Measurements from ENCODE around the gene IGF2.

IGF2 gene

GRCh38 chr11:2169626-2170570 lies 30.7 kb upstream of the IGF2 start:
- no peak for DNase-seq (ENCODE audit: low read depth in 2 of 2)

- no peak for DNase-seq (ENCODE audit: low read depth in 2 of 2)
These were observed 29.8 kb upstream of the IGF2 start for GRCh38 chr11:2169005-2169378.

GRCh38 chr11:2168286-2169004 lies 29.3 kb upstream of the IGF2 start:
- no peak for DNase-seq (ENCODE audit: low read depth in 2 of 2)

GRCh38 chr11:2167141-2168045 lies 28.2 kb upstream of the IGF2 start:
- no peak for DNase-seq (ENCODE audit: low read depth in 2 of 2)

- DNase-seq (ENCODE audit: low read depth in 2 of 2), result no peak
These were observed 27.1 kb upstream of the IGF2 start for GRCh38 chr11:2166091-2166851.

GRCh38 chr11:2165571-2165970 lies 26.4 kb upstream of the IGF2 start:
- no peak for DNase-seq (ENCODE audit: low read depth in 2 of 2)

- DNase-seq (ENCODE audit: low read depth in 2 of 2), result no peak
These were observed 25.8 kb upstream of the IGF2 start for GRCh38 chr11:2164861-2165555.

GRCh38 chr11:2164081-2164480 lies 24.9 kb upstream of the IGF2 start:
- no peak for DNase-seq (ENCODE audit: low read depth in 2 of 2)

GRCh38 chr11:2163428-2163978 lies 24.3 kb upstream of the IGF2 start:
- DNase-seq (ENCODE audit: low read depth in 2 of 2), result no peak

GRCh38 chr11:2160736-2161259 lies 21.6 kb upstream of the IGF2 start, which contains the start of gene INS:
INS (minus strand) TSS chr11:2161209; CDS start chr11:2160971, 238 bp downstream.
- DNase-seq (ENCODE audit: low read depth in 2 of 2), result no peak

GRCh38 chr11:2159536-2160413 lies 20.6 kb upstream of the IGF2 start:
- no peak for DNase-seq (ENCODE audit: low read depth in 2 of 2)

GRCh38 chr11:2158966-2159365 lies 19.8 kb upstream of the IGF2 start:
- no peak for DNase-seq (ENCODE audit: low read depth in 2 of 2)

- no peak for DNase-seq (ENCODE audit: low read depth in 2 of 2)
These were observed 19.1 kb upstream of the IGF2 start for GRCh38 chr11:2158296-2158737.

GRCh38 chr11:2157294-2158040 lies 18.3 kb upstream of the IGF2 start:
- DNase-seq (ENCODE audit: low read depth in 2 of 2), result no peak

GRCh38 chr11:2156416-2157182 lies 17.4 kb upstream of the IGF2 start:
- no peak for DNase-seq (ENCODE audit: low read depth in 2 of 2)

GRCh38 chr11:2155511-2155910 lies 16.3 kb upstream of the IGF2 start:
- DNase-seq (ENCODE audit: low read depth in 2 of 2), result no peak

GRCh38 chr11:2154889-2155288 lies 15.7 kb upstream of the IGF2 start:
- DNase-seq (ENCODE audit: low read depth in 2 of 2), result no peak

Data from stimulated activated CD8-positive, alpha-beta memory T cell treated with anti-CD3 and anti-CD28 coated beads, Interleukin-15, amount 100 ng/mL, for 4 hours (primary cell).